Activated CD4-positive, alpha-beta T cell treated with anti-CD3 and anti-CD28 coated beads, Interleukin-2, amount 50 U/mL, for 24 hours (primary cell): ENCODE measurements around the gene USP20.

Experiments
- DNase-seq, 2 donors: peaks; one replicate each; pipeline ENCODE4 v3.0.0-alpha.2; 2020; ENCODE audit warnings: low read depth in 1 of 2, low spot score in 1 of 2

Gene USP20

DNA sequence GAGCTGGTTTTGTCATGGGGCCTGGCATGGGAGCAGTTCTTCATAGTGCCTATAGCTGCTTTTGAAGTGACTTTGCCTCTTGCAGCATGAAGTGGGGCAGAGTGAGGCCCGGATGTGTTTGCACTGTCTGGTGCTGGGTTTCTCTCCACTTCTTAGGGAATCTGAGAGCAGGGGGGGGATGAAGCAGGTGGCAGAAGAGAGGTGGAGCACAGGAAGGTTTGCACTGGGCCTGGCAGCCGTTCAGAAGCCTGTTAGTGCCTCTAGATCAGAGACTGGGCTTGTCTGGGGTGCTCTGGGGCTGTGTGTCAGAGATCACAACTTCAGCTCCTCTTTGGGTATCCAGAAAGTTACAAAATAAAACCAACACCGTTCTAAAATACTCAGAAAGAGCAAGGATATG lies 18.4 kb downstream of the USP20 start:
- DNase-seq: no peak

DNA sequence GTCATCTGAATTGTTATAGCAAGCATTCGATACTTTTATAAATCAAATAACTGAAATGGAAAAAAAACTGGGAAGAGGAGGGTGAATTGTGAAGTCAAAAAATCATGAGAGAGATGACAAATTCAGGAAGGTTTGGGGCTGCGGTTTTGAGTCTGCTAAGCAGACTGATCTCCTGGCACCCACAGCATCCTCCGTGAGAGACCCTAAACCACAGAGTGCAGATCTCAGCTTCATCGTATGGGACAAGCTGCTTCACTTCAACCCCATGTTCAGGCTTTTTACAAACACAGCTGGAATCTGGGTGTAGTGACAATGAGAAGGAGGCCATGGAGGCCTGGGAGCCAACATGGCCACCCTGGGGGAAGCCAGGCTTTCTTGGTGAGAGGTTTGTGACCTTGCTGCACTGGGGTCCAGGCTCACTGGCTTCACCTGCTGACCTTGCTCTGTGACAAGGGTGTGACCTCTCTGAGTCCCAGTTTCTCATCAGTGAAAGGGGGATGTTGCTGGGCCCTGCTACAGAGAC lies 19.4 kb downstream of the USP20 start:
- no peak for DNase-seq

GRCh38 chr9:129857207-129857606 lies 21.9 kb downstream of the USP20 start:
- DNase-seq: no peak

DNA sequence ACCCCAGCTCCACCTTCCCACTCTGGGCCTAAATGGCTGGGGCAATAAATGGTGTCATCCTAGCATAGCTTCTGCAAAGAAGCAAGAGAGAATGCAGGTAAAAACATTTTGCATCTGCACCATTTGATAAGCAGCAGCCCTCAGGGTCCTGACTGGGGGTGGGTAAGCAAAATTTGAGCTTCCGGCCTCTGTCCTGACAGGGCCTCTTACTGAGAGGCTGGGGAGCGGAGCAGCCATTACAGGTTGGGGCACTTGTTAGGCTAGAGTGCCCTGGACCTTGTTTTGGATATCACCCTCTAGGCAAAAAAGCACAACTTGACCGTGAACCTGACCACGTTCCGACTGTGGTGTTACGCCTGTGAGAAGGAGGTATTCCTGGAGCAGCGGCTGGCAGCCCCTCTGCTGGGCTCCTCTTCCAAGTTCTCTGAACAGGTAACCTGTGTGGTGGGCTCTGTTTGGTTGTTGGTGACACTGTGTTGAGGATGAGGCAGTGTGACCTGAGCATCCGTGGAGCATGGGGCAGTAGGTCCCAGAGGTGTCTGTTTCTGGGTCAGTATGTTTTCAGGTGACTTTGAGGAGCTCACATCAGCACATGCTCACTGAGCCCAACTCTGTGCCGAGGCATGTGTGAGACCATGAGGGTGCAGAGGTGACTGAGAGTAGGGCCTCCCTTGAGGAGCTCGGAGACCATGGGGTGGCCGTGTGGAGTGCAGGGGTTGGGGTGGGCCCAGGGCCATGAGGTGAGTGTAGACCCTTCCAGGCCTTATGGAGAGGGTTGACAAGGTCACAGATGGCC lies 23.1 kb downstream of the USP20 start:
- DNase-seq: no peak

DNA sequence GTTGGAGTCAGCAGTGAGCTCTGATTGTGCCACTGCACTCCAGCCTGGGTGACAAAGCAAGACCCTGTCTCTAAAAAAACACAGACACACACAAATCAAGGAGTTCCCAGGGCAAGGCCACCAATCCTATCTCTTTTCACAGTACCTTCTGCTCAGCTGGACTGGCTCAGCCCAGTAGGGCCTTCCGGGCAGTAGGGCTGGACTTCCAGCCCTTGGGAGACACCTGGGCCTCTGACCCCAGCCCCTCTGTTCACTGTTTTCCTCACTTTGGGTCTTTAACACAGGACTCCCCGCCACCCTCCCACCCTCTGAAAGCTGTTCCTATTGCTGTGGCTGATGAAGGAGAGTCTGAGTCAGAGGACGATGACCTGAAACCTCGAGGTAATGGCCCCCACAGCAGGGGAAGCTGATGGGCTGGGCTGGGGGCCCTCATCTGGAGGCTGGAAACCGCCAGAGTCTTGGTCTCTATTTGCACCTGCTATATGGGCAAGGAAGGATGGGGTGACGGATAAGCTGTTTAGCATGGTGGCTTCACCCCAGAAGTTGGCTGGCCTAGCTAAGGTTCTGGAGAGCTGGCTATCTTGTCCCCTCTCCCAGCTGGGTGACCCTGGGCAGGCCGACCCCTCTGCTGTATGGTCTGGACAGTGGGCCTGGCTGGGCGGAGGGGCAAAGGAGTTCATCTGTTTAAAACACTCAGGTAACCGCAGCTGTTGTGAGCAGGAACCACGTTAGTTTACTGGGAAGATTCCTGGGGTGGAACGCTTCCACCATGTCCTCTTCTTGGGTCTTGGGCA lies 25.6 kb downstream of the USP20 start:
- no peak for DNase-seq

GRCh38 chr9:129861447-129861827 lies 26.2 kb downstream of the USP20 start:
- no peak for DNase-seq

GRCh38 chr9:129863059-129863690 lies 27.9 kb downstream of the USP20 start:
- DNase-seq: peak in 1 of 2 donors; percentile 50

- DNase-seq: no peak
Observed at GRCh38 chr9:129864991-129865647, 29.9 kb downstream of the USP20 start.

DNA sequence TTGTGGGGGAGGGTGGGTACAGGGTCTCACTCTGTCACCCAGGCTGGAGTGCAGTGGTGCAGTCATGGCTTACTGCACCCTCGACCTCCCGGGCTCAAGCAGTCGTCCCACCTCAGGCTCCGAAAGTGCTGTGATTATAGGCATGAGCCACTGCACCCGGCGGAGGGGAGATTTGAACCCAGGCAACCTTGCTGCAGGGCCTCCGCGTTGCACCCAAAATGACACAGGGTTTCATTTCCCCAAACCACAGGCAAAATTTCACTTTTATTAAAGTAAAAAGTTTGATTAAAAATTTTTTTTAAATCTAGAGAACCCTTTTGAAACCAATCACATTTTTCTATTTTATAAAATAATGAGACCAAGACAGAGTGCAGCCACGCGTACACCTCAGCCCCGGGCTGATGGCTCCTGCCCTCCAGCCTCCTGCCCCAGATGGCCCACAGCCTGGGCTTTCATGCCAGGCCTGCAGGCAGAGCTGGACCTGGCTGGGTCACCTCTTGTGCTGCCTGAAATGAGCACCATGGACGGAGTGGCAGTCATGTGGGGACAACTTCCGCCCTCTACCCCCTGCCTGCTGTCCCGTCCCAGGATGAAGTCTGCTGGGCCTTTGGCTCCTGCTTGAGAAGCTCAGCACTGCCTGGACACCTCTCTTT lies 30.5 kb downstream of the USP20 start:
- DNase-seq: no peak

- peak in 1 of 2 donors; percentile 29 for DNase-seq
Observed at GRCh38 chr9:129866394-129867135, 31.3 kb downstream of the USP20 start.

DNA sequence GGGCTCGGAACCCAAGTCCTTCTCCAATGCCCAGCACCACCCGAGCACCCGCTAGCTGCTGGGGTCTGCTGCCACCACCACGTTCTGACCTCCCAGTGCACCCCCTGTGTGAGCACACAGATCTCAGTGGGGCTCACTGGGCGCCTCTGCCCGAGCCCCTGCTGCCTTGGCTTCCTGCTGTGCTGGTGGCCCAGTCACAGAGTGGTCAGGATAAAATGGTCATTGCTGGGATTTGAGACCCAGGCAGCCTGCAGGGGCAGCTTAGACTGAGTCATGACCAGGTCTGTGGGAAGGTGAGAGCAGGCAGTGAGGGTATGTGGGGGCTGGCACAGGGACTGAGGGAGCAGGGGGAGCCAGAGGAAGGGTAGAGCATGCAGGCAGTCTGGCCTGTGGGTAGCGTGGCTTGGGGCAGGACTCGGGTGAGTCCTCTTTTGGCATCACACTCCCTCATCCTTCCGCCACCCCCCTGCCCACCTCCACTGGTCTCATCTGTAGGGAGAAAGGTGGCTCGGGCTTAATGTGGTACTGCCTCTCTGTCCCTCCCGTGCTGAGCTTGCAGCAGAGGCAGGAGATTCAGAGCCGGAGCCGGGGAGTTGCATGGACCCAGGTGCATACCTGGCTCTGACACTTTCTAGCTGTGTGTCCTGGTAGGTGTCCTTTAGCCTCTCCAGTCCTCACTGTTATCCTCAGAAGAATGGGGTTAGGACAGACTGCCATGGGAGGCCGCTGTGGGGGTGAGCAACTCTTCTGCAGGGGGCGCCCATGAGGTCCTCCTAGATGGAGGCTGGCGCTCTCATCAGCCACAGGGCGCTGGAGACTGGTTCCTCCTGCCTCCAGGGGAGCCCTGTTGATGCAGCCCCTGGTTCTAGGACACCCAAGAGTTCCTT lies 32.1 kb downstream of the USP20 start:
- no peak for DNase-seq

DNA sequence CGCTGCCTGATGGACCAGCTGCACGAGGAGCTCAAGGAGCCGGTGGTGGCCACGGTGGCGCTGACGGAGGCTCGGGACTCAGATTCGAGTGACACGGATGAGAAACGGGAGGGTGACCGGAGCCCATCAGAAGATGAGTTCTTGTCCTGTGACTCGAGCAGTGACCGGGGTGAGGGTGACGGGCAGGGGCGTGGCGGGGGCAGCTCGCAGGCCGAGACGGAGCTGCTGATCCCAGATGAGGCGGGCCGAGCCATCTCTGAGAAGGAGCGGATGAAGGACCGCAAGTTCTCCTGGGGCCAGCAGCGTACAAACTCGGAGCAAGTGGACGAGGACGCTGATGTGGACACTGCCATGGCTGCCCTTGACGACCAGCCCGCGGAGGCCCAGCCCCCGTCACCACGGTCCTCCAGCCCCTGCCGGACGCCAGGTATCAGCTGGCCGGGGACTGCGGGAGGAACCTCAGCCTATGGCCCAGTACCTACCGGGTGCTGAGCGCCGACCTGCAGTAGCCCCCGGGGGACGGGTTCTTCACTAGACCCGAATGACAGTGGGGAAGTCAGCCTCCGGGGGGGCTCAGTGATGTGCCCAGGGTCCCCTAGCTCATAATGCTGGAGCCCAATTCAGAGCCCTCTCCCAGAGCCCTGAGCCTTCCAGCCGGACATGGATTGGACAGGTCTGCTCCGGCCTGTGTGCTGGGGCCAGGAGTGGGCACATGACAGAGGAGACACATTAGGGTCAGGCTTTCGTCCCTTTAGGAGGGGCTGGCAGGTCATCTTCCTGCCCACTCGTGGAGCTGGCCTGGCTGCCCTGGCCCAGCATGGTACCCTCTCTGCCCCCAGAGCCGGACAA lies 33.0 kb downstream of the USP20 start:
- no peak for DNase-seq

- DNase-seq: peak; percentile 61 to 83
Observed at GRCh38 chr9:129868872-129869486, 33.7 kb downstream of the USP20 start.

DNA sequence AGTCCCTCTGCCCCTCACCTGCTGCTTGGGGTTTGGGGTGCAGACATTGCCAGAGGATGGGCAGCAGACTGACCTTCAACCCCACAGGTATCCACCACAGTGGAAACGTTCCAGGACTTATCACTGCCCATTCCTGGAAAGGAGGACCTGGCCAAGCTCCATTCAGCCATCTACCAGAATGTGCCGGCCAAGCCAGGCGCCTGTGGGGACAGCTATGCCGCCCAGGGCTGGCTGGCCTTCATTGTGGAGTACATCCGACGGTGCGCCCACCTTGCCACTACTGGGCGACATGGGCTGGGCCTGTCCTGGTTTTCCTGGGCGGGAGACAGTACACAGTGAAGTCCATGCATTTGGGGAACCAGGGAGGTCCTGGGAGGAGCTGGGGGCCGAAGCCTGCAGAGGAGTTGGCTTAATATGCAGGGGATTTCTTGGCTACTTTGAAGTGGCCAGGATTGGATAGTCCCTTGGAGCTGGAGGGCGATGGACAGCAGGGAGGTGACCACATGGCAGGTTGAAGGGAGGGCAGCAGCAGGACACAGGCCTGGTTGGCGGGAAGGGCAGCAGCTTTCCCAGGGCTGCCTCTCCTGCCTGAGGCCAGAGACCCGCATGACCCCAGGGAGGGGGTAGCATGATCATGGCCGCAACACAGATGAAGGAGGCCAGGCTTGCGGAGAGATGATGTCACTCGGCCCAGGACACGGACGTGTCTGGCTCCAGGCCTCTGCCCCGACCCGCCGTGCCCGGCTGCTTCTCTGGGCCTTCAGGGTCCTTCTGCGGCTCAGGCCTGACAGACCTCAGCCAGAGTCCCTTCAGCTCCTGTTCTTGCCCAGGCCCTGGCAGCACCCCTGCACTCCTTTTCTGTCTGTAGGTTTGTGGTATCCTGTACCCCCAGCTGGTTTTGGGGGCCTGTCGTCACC lies 34.6 kb downstream of the USP20 start:
- DNase-seq: no peak

DNA sequence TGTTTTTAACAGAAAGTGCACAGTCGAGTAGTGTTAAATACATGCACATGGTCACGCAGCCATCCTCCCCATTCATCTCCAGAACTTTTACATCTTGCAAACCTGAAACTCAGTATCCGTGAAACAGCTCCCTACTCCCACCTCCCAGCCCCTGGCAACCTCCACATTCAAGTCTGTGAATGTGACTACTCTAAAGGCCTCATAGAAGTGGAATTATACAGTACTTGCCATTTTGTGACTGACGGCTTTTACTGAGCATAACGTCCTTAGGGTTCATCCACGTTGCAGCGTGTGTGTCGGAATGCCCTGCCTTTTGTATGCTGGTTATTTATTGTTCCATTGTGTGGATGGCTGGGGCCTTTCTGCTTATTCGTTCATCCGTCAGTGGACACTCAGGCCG lies 35.8 kb downstream of the USP20 start:
- no peak for DNase-seq

GRCh38 chr9:129873563-129874190 lies 38.4 kb downstream of the USP20 start:
- DNase-seq: no peak
